ENCODE data around the gene SPATA31A7.
"Not testable (repeated sequence)": the region's sequence is repeated elsewhere in the genome, so short reads cannot be mapped to it uniquely, and the experiment has no call there.

SPATA31A7 gene

GRCh38 chr9:61189736-61190135, at the start of gene SPATA31A7:
SPATA31A7 (plus strand) TSS chr9:61190036; CDS start chr9:61190065, 29 bp downstream.
- not testable (repeated sequence) for H3K9me3 ChIP-seq (ENCODE audit: low read length); H3K36me3 ChIP-seq (ENCODE audit: insufficient read depth, low read length); H3K27ac ChIP-seq (ENCODE audit: low read depth, low read length); H3K9ac ChIP-seq (ENCODE audit: low read length); H3K27me3 ChIP-seq (ENCODE audit: control insufficient read depth in 1 of 2, insufficient read depth in 2 of 2, low read length in 2 of 2); H3K4me3 ChIP-seq (ENCODE audit: low read depth in 1 of 2, low read length in 2 of 2); H3K4me1 ChIP-seq (ENCODE audit: insufficient read depth, low read length)

GRCh38 chr9:61226438-61226837, 36.6 kb downstream of the SPATA31A7 start:
- H3K4me1 ChIP-seq (ENCODE audit: insufficient read depth, low read length); H3K27ac ChIP-seq (ENCODE audit: low read depth, low read length); H3K36me3 ChIP-seq (ENCODE audit: insufficient read depth, low read length); H3K9me3 ChIP-seq (ENCODE audit: low read length); H3K9ac ChIP-seq (ENCODE audit: low read length); H3K4me3 ChIP-seq (ENCODE audit: low read depth in 1 of 2, low read length in 2 of 2); H3K27me3 ChIP-seq (ENCODE audit: control insufficient read depth in 1 of 2, insufficient read depth in 2 of 2, low read length in 2 of 2): not testable (repeated sequence)

Measured in muscle layer of colon (tissue), 2 donors.